SU-DHL-6 (cell line): ENCODE results near the gene ALKBH4.

Experiments
- H2AFZ ChIP-seq: fragments of 200-600 bp; sonication (generic); 2 replicates; pipeline ENCODE4 v1.6.1; 2014; ENCODE audit warnings: low read depth, mild to moderate bottlenecking, moderate library complexity, mixed read lengths, antibody characterized with exemption, low read length; ENCODE audit not compliant: severe bottlenecking
- H3F3A ChIP-seq: fragments of 200-600 bp; shearing (Covaris generic); 2 replicates; pipeline ENCODE4 v1.6.0; 2016; ENCODE audit warnings: antibody characterized with exemption, mild to moderate bottlenecking; ENCODE audit not compliant: insufficient read depth
- H3K27ac ChIP-seq: fragments of 200-600 bp; sonication (generic); 2 replicates; pipeline ENCODE4 v1.5.1; 2016; ENCODE audit warnings: low read depth, mild to moderate bottlenecking, low read length, moderate library complexity, mixed read lengths
- H3K27me3 ChIP-seq: fragments of 200-600 bp; sonication (generic), shearing (Covaris generic); 2 replicates; pipeline ENCODE4 v1.6.0; 2014; ENCODE audit warnings: mild to moderate bottlenecking, low read length
- H3K36me3 ChIP-seq: fragments of 200-600 bp; sonication (generic); 2 replicates; pipeline ENCODE4 v1.6.1; 2014; ENCODE audit warnings: mild to moderate bottlenecking, low read length, mixed read lengths
- H3K4me2 ChIP-seq: fragments of 300-600, 200-600 bp; shearing (Covaris generic), sonication (generic); 2 replicates; pipeline ENCODE4 v1.6.0; 2014; ENCODE audit warnings: low read length, low read depth, mild to moderate bottlenecking; ENCODE audit not compliant: poor library complexity, severe bottlenecking
- H3K4me3 ChIP-seq: fragments of 200-600 bp; sonication (generic); 2 replicates; pipeline ENCODE4 v1.5.1; 2014; ENCODE audit warnings: antibody characterized with exemption, low read length, mild to moderate bottlenecking, mixed read lengths; ENCODE audit not compliant: insufficient read depth, poor library complexity, severe bottlenecking
- H3K79me2 ChIP-seq: fragments of 200-600 bp; sonication (generic); 2 replicates; pipeline ENCODE4 v1.6.1; 2014; ENCODE audit warnings: mild to moderate bottlenecking, low read length, moderate library complexity; ENCODE audit not compliant: insufficient read depth
- H3K9ac ChIP-seq: fragments of 200-600 bp; sonication (generic); 2 replicates; pipeline ENCODE4 v1.7.0; 2014; ENCODE audit warnings: mild to moderate bottlenecking, low read length
- H3K9me2 ChIP-seq: fragments of 200-600 bp; sonication (generic); replicated peaks from 2 replicates; pipeline ENCODE4 v1.6.1; 2014; ENCODE audit warnings: low read length; ENCODE audit not compliant: insufficient read depth
- H3K9me3 ChIP-seq: fragments of 200-600 bp; sonication (generic); 2 replicates; pipeline ENCODE4 v1.6.1; 2014; ENCODE audit warnings: low read length, mixed read lengths; ENCODE audit not compliant: insufficient read depth
- H4K20me1 ChIP-seq: fragments of 200-600 bp; sonication (generic); 2 replicates; pipeline ENCODE4 v1.6.1; 2014; ENCODE audit warnings: low read depth, mild to moderate bottlenecking, antibody characterized with exemption, low read length, moderate library complexity, mixed read lengths
- CTCF ChIP-seq: fragments of 200-600 bp; sonication (generic); IDR thresholded peaks from one replicate; pipeline ENCODE4 v1.5.1; 2017; ENCODE audit warnings: antibody characterized with exemption, mild to moderate bottlenecking, low read length, moderate library complexity; ENCODE audit not compliant: insufficient read depth, poor library complexity, severe bottlenecking
- EZH2phosphoT487 ChIP-seq: fragments of 200-600 bp; sonication (generic), shearing (Covaris generic); conservative IDR thresholded peaks from 2 replicates; pipeline ENCODE4 v1.6.1; 2018; ENCODE audit warnings: mild to moderate bottlenecking, antibody characterized with exemption, low read length, moderate library complexity, mixed read lengths

The ALKBH4 gene

GRCh38 chr7:102446387-102447156 lies 18.1 kb downstream of the ALKBH4 start:
- peaks cover 46% of the 10 kb centered on the region for H3F3A ChIP-seq

GRCh38 chr7:102445674-102446071 lies 19.0 kb downstream of the ALKBH4 start:
- TF ChIP-seq EZH2phosphoT487 (no peak), CTCF (no peak)
- Histone ChIP-seq H3K36me3 (peaks cover 15% of the 10 kb centered on the region; the same call in 1 of the 2 replicates), H3K9me3 (no peaks in the 10 kb centered on the region), H3K27me3 (no peaks in the 10 kb centered on the region), H3K9me2 (no peaks in the 10 kb centered on the region), H3K27ac (peak overlapping the region; percentile 97), H4K20me1 (no peaks in the 10 kb centered on the region), H2AFZ (no peak overlapping the region), H3K4me3 (peak overlapping the region; percentile 6), H3K9ac (peak overlapping the region; percentile 44), H3F3A (peaks cover 54% of the 10 kb centered on the region), H3K4me2 (peak overlapping the region; percentile 54), H3K79me2 (no peaks in the 10 kb centered on the region; the same call in 1 of the 2 replicates)

More at GRCh38 chr7:102446387-102447156, 18.1 kb downstream of the ALKBH4 start:
- Histone ChIP-seq H3K36me3 (peaks cover 15% of the 10 kb centered on the region; the same call in 1 of the 2 replicates), H3K4me2 (peak overlapping the region; percentile 54), H2AFZ (no peak overlapping the region), H3K9me3 (no peaks in the 10 kb centered on the region), H3K9ac (peak overlapping the region; percentile 44), H3K27ac (peak overlapping the region; percentile 97), H4K20me1 (no peaks in the 10 kb centered on the region), H3K4me3 (no peak overlapping the region), H3K9me2 (no peaks in the 10 kb centered on the region), H3K79me2 (no peaks in the 10 kb centered on the region; the same call in 1 of the 2 replicates), H3K27me3 (no peaks in the 10 kb centered on the region)
- TF ChIP-seq EZH2phosphoT487 (no peak), CTCF (no peak)

GRCh38 chr7:102444961-102445673 lies 19.5 kb downstream of the ALKBH4 start:
- H3K9ac ChIP-seq, result peak overlapping the region; percentile 44
- H2AFZ ChIP-seq, result no peak overlapping the region
- H3F3A ChIP-seq, result peaks cover 60% of the 10 kb centered on the region
- H4K20me1 ChIP-seq, result no peaks in the 10 kb centered on the region
- H3K79me2 ChIP-seq, result no peaks in the 10 kb centered on the region; the same call in 1 of the 2 replicates
- H3K27ac ChIP-seq, result peak overlapping the region; percentile 97
- TF ChIP-seq CTCF, result no peak
- no peak for TF ChIP-seq EZH2phosphoT487
- peaks cover 15% of the 10 kb centered on the region; the same call in 1 of the 2 replicates for H3K36me3 ChIP-seq
- peak overlapping the region; percentile 23 for H3K4me3 ChIP-seq
- peak overlapping the region; percentile 54 for H3K4me2 ChIP-seq
- H3K9me2 ChIP-seq, result no peaks in the 10 kb centered on the region
- H3K27me3 ChIP-seq, result no peaks in the 10 kb centered on the region
- H3K9me3 ChIP-seq, result no peaks in the 10 kb centered on the region
